Measurements from ENCODE around the gene IMMP2L.

- no peak for TF ChIP-seq BHLHE40 (IDR thresholded peaks at IDR 0.05; ENCODE audit: borderline replicate concordance)
- TF ChIP-seq ZNF384 (IDR thresholded peaks at IDR 0.05), result no peak
- TF ChIP-seq SP1 (IDR thresholded peaks at IDR 0.05), result no peak
- no peak for TF ChIP-seq TARDBP (IDR thresholded peaks at IDR 0.05)
- TF ChIP-seq FOXK2 (IDR thresholded peaks at IDR 0.05), result no peak
- no peak for TF ChIP-seq SUZ12 (IDR thresholded peaks at IDR 0.05)
- no peak for TF ChIP-seq FOXA1 (IDR thresholded peaks at IDR 0.05)
- no peak for TF ChIP-seq ELF4 (IDR thresholded peaks at IDR 0.05)
- no peak for TF ChIP-seq L3MBTL2 (conservative IDR thresholded peaks at IDR 0.05)
These were observed 416.2 kb downstream of the IMMP2L start for GRCh38 chr7:111146136-111146535.
